HEK293 (cell line): ENCODE data around the gene TRPM8.

Experiments
- SCRT2 ChIP-seq: fragments of 450-650 bp; formaldehyde crosslinking; IDR thresholded peaks from 2 replicates; pipeline ENCODE4 v1.5.1; 2016; ENCODE audit warnings: missing biosample characterization, missing genetic modification characterization
- ZBTB17 ChIP-seq: fragments of 450-650 bp; formaldehyde crosslinking; IDR thresholded peaks from 2 replicates; pipeline ENCODE4 v1.5.1; 2016; ENCODE audit warnings: missing biosample characterization, missing genetic modification characterization
- ZNF76 ChIP-seq: fragments of 450-650 bp; formaldehyde crosslinking; IDR thresholded peaks from 2 replicates; pipeline ENCODE4; 2016; ENCODE audit warnings: low read depth, missing biosample characterization, missing genetic modification characterization, borderline replicate concordance
- TF ChIP-seq, protein P1 (sequence below): fragments of 450-650 bp; formaldehyde crosslinking; IDR thresholded peaks from 2 replicates; pipeline ENCODE4 v1.5.1; 2016; ENCODE audit warnings: missing biosample characterization, missing genetic modification characterization
- TF ChIP-seq, protein P2 (sequence below): fragments of 450-650 bp; formaldehyde crosslinking; IDR thresholded peaks from 2 replicates; pipeline ENCODE4 v1.5.1; 2016; ENCODE audit warnings: missing biosample characterization, missing genetic modification characterization
- TF ChIP-seq, protein P3 (sequence below): fragments of 450-650 bp; formaldehyde crosslinking; IDR thresholded peaks from 2 replicates; pipeline ENCODE4 v1.5.0; 2017; ENCODE audit warnings: missing biosample characterization, missing genetic modification characterization, borderline replicate concordance
- TF ChIP-seq, protein P4 (sequence below): fragments of 450-650 bp; formaldehyde crosslinking; IDR thresholded peaks from 2 replicates; pipeline ENCODE4 v1.5.1; 2017; ENCODE audit warnings: missing biosample characterization, missing genetic modification characterization

DNA sequence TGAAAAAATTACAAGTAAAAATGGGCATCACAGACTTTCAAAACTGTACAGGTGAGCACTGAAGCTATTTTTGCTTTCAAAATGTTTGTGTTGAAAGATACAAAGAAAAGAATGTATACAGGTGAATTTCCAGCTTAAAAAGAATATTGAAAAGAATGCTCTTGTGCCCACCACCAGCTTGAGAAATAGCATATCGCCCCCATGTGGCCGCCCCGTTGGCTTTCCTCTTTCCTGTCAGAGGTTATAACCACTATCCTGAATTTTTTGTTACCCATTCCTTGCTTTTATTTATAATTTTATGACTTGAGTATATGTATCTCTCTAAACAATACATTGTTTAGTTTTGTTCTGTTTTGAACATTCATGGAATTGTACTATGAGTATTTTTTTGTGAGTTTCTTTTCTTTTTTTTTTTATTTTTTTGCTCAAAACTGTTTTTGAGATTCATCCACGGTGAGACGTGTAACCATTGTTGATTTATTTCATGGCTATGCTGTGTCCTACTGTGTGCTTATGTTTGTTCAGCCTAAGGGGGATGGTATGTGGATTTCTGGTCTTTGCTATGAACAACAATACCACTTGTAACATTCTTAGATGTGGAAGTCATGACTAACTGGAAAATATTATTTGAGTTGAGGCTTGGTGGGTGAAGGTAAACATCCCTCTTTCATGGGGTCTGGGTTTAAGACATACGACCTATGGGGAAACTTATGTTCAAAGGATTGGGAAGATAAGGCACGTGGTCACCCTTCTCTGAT lies 11.6 kb downstream of the TRPM8 start:
- TF ChIP-seq, protein P1, sequence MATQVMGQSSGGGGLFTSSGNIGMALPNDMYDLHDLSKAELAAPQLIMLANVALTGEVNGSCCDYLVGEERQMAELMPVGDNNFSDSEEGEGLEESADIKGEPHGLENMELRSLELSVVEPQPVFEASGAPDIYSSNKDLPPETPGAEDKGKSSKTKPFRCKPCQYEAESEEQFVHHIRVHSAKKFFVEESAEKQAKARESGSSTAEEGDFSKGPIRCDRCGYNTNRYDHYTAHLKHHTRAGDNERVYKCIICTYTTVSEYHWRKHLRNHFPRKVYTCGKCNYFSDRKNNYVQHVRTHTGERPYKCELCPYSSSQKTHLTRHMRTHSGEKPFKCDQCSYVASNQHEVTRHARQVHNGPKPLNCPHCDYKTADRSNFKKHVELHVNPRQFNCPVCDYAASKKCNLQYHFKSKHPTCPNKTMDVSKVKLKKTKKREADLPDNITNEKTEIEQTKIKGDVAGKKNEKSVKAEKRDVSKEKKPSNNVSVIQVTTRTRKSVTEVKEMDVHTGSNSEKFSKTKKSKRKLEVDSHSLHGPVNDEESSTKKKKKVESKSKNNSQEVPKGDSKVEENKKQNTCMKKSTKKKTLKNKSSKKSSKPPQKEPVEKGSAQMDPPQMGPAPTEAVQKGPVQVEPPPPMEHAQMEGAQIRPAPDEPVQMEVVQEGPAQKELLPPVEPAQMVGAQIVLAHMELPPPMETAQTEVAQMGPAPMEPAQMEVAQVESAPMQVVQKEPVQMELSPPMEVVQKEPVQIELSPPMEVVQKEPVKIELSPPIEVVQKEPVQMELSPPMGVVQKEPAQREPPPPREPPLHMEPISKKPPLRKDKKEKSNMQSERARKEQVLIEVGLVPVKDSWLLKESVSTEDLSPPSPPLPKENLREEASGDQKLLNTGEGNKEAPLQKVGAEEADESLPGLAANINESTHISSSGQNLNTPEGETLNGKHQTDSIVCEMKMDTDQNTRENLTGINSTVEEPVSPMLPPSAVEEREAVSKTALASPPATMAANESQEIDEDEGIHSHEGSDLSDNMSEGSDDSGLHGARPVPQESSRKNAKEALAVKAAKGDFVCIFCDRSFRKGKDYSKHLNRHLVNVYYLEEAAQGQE (tag by site-specific recombination) = no peak
- TF ChIP-seq, protein P2, sequence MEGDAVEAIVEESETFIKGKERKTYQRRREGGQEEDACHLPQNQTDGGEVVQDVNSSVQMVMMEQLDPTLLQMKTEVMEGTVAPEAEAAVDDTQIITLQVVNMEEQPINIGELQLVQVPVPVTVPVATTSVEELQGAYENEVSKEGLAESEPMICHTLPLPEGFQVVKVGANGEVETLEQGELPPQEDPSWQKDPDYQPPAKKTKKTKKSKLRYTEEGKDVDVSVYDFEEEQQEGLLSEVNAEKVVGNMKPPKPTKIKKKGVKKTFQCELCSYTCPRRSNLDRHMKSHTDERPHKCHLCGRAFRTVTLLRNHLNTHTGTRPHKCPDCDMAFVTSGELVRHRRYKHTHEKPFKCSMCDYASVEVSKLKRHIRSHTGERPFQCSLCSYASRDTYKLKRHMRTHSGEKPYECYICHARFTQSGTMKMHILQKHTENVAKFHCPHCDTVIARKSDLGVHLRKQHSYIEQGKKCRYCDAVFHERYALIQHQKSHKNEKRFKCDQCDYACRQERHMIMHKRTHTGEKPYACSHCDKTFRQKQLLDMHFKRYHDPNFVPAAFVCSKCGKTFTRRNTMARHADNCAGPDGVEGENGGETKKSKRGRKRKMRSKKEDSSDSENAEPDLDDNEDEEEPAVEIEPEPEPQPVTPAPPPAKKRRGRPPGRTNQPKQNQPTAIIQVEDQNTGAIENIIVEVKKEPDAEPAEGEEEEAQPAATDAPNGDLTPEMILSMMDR (tag by site-specific recombination) = peak; percentile 26; the same call in 1 of the 2 replicates
- TF ChIP-seq SCRT2 (tag by site-specific recombination) = no peak
- TF ChIP-seq, protein P3, sequence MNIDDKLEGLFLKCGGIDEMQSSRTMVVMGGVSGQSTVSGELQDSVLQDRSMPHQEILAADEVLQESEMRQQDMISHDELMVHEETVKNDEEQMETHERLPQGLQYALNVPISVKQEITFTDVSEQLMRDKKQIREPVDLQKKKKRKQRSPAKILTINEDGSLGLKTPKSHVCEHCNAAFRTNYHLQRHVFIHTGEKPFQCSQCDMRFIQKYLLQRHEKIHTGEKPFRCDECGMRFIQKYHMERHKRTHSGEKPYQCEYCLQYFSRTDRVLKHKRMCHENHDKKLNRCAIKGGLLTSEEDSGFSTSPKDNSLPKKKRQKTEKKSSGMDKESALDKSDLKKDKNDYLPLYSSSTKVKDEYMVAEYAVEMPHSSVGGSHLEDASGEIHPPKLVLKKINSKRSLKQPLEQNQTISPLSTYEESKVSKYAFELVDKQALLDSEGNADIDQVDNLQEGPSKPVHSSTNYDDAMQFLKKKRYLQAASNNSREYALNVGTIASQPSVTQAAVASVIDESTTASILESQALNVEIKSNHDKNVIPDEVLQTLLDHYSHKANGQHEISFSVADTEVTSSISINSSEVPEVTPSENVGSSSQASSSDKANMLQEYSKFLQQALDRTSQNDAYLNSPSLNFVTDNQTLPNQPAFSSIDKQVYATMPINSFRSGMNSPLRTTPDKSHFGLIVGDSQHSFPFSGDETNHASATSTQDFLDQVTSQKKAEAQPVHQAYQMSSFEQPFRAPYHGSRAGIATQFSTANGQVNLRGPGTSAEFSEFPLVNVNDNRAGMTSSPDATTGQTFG (tag by site-specific recombination) = no peak
- TF ChIP-seq, protein P4, sequence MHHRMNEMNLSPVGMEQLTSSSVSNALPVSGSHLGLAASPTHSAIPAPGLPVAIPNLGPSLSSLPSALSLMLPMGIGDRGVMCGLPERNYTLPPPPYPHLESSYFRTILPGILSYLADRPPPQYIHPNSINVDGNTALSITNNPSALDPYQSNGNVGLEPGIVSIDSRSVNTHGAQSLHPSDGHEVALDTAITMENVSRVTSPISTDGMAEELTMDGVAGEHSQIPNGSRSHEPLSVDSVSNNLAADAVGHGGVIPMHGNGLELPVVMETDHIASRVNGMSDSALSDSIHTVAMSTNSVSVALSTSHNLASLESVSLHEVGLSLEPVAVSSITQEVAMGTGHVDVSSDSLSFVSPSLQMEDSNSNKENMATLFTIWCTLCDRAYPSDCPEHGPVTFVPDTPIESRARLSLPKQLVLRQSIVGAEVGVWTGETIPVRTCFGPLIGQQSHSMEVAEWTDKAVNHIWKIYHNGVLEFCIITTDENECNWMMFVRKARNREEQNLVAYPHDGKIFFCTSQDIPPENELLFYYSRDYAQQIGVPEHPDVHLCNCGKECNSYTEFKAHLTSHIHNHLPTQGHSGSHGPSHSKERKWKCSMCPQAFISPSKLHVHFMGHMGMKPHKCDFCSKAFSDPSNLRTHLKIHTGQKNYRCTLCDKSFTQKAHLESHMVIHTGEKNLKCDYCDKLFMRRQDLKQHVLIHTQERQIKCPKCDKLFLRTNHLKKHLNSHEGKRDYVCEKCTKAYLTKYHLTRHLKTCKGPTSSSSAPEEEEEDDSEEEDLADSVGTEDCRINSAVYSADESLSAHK (tag by site-specific recombination) = no peak
- no peak for TF ChIP-seq ZBTB17 (tag by site-specific recombination)
- no peak for TF ChIP-seq ZNF76 (tag by site-specific recombination)
